Esophagus muscularis mucosa (tissue), 4 donors: ENCODE measurements around the gene CEP97.

ENCODE experiments used
- CTCF ChIP-seq, 3 experiments: fragments of 200-600 bp in 2 of 3; fragments of 450-650 bp in 1 of 3; sonication (generic) in 2 of 3; IDR thresholded peaks; one replicate each; pipeline ENCODE4 v1.5.1; 2017 to 2019; ENCODE audit warnings: antibody characterized with exemption in 3 of 3, mild to moderate bottlenecking in 2 of 3, moderate library complexity in 1 of 3
- EP300 ChIP-seq: sonication (generic); formaldehyde crosslinking; IDR thresholded peaks from one replicate; pipeline ENCODE4 v1.6.1; 2017; ENCODE audit warnings: antibody characterized with exemption
- POLR2A ChIP-seq: fragments of 450-650 bp; IDR thresholded peaks from one replicate; pipeline ENCODE4 v1.6.1; 2017; ENCODE audit warnings: antibody characterized with exemption, moderate library complexity, mild to moderate bottlenecking, low read depth
- POLR2AphosphoS5 ChIP-seq, 2 donors: sonication (generic); formaldehyde crosslinking; IDR thresholded peaks; one replicate each; pipeline ENCODE4 v1.6.1; 2017; ENCODE audit warnings: antibody characterized with exemption in 2 of 2

- peak; percentile 62 to 68 (median 66) for TF ChIP-seq CTCF (IDR thresholded peaks at IDR 0.05)
- TF ChIP-seq POLR2A = no peak
- TF ChIP-seq POLR2AphosphoS5 (IDR thresholded peaks at IDR 0.05) = peak in 1 of 2 donors; percentile 2
- TF ChIP-seq EP300 = no peak
These were observed 85.0 kb downstream of the CEP97 start for GRCh38 chr3:101809178-101810021.
